Stimulated activated CD4-positive, alpha-beta T cell treated with anti-CD3 and anti-CD28 coated beads, Interleukin-15, amount 100 ng/mL, for 48 hours (primary cell): Measurements from ENCODE around the gene ATP6V0E1.

Experiments
- DNase-seq, 2 donors: peaks; one replicate each; pipeline ENCODE4 v3.0.0-alpha.2; 2020; ENCODE audit warnings: low read depth in 2 of 2

Gene ATP6V0E1

DNA sequence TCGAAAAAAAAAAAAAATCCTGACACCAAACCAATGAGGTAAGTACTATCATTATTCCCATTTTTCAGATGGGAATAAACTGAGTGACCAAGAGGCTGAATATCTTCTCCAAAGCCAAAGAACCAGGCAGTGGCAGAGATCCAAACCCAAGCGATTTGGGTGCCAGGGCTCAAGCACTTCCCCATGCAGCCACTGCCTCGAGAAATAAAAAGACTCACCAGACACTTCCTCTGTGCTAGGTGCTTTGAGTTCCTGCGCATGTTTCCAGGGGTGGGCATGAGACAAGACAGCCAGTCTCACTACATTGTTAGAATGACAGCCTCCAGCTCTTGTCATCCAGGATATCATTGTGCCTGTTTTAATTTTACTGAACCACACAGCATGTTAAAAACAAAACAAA, 26.6 kb upstream of the ATP6V0E1 start:
- no peak for DNase-seq

DNA sequence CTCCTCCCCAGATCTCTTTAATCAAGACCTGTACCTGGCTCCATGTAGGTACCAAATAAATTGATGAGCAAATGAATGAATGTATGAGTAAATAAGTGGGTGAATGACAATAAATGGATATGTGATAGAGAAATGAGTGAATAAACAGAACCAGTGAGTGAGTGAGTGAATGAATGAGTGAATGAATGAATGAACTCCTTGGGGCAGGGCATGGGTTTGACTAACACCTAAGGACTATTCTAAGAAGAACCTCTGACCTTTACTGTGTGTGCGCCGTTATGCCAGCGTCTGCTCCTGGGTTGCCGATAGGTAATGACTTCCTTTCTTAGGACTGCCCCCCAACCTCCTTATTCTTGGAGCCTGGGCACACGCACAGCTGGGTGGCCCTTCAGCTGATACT, 26.1 kb upstream of the ATP6V0E1 start:
- no peak for DNase-seq

DNA sequence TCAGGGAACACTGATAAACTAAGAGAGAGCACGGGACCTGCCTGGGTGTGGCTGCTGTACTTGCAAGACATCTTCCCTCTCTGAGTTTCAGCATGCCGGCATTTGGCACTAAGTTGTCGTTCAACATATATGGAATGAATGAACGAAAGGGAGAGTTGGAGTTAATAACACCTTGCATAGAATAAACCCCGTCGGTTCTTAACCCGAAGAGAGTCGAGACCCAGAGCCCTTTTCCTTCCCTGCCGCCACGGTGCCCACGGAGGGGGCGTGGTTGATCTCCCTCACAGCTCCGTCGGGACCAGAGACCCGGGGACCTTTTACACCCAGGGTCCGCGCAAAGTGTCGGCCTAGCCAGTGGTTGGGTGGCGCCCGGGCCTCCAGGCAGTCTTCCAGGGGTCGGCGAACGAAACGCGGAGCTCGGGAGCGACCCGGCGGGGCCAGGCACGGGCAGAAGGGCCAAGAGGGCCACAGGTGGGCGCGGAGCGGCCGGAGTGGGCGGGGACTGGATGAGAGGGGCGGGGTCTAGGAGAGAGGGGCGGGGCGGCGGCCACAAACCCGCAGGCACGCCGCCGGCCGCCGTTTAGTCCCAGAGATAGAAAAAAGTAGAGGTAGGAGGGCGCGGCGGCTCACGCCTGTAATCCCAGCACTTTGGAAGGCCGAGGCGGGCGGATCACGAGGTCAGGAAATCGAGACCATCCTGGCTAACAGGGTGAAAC, 25.1 kb upstream of the ATP6V0E1 start:
- peak; percentile 56 to 58 for DNase-seq

DNA sequence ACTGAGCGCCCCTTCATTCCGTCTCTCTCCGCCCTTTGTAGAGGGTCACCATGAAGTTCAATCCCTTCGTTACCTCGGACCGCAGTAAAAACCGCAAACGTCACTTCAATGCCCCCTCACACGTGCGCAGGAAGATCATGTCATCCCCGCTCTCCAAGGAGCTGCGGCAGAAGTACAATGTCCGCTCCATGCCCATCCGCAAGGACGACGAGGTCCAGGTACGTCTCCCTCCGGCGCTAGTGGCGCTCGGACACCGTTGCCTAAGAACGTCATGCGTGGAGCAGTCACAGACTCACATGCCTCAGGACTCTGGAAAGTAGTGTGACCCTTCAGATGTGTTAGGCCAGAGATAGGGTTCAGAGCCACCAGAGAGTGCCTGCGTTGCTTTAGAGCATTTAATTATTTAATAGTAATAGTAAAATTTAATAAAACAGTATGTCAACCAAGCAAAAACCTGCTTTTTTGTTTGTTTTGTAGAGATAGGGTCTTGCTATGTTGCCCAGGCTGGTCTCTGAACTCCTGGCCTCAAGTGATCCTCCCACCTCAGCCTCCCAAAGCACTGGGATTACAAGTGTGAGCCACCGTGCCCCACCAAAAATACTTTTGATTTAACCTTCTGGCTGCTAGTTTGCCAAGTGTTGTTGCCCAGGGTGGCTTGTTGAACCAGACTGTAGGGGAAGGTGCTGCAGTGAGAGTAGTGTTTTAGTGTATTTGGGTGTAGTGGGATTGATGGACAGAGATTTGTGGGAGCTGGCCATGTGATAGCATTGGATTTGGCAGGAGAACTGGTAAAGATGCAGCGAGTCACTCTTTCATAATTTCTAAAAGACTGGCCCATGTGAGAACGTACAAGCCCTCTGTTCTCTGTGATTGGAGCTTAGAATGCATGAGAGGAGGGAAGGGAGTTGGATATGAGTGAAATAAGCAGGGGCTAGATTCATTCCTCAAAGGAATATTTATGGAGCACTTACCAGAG, 23.5 kb upstream of the ATP6V0E1 start:
- DNase-seq, result no peak

DNA sequence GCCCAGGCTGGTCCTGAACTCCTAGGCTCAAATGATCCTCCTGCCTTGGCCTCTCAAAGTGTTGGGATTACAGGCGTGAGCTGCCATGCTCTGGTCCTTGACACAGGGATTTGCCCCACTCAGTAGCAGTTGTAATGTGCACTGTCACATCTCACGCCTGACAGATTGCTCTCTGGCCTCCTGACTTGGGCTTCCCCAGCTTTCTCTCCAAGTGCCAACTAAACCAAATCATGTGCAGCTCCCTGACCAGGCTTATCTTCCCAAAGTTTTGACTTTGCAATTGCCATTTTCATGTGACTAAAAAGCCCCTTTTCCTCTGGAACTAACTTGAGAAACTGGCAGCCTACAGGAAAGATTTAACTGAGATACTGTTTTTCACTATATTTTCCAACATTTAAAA, 13.7 kb upstream of the ATP6V0E1 start:
- no peak for DNase-seq

DNA sequence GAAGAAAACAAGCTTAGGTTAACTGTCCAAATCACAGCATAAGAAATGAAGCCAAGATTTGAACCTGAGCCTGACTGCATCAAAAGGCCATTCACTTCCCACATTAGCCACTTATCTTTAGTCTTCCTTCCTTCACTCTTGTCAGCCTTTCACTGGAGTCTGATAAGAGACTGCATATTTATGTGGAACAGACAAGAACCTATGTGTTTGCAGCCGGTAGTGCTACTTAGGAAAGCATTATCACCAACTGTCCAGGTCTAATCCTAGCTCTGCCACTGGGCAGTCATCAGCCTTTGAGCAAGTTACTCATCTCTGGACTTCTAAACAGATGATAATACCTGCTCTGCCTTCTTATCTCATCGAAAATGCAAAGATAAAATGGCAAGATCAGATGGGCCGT, 12.1 kb upstream of the ATP6V0E1 start:
- DNase-seq, result no peak

DNA sequence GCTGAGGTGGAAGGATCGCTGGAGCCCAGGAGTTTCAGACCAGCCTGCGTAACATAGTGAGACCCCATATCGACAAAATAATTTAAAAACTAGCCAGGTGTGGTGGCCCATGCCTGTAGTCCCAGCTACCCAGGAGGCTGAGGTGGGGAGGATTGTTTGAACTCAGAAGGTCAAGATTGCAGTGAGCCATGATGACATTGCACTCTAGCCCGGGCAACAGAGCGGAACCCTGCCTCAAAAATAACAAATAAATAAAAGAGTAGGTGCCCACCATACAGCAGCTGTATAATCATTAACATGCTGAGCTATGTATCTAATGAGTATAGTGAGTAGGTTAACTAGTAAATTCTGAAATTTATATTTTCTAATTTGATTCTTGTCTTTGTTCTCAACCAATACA, 11.0 kb upstream of the ATP6V0E1 start:
- DNase-seq, result no peak

DNA sequence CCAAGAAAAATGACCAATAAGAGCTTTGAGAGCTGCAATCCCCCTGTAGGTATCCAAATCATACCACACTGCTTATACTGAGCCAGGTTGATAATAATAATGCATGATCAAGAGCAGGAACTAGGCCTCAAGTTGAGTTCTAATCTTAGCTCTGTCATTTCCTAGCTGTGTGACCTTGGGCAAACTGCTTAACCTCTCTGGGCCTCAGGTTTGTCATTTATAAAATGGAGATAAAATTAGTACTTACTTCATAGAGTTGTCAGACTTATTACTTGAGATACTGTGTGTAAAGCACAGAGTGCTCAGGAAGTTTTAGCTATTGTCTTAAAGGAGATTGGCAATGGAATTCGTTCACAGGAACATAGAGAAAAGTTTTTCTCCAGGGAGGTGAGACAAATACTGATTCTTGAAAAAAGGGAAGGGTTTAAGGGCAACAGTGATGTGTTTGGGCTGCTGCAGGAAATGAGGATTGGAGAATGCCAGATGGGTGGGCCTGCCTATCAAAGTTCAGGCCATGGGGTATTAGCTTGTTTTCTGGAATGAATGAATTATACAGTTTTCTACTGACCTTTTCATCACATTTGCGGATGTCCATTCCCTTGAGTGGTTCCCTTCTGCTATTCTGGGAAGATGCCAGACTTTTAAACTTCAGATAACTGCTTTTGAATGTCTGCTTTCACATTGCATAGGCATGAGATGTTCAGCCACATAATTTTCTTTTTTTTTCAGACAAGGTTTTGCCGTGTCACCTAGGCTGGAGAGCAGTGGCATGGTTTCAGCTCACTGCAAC, 10.2 kb upstream of the ATP6V0E1 start:
- DNase-seq, result no peak

DNA sequence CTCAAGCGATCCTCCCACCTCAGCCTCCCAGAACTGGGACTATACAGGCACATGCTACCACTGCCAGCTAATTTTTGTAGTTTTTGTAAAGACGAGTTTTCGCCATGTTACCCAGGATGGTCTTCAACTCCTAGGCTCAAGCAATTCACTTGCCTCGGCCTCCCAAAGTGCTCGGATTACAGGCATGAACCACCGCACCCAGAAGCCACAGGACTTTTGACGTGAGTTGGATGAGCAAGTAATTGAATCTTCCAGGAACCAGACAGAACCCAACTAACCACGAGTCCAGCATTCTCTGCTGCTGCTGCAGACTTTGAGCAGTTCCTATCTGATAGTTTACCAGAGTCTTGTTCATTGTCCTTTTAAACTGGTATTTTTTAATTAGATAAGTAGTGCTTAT, 9.6 kb upstream of the ATP6V0E1 start:
- no peak for DNase-seq

DNA sequence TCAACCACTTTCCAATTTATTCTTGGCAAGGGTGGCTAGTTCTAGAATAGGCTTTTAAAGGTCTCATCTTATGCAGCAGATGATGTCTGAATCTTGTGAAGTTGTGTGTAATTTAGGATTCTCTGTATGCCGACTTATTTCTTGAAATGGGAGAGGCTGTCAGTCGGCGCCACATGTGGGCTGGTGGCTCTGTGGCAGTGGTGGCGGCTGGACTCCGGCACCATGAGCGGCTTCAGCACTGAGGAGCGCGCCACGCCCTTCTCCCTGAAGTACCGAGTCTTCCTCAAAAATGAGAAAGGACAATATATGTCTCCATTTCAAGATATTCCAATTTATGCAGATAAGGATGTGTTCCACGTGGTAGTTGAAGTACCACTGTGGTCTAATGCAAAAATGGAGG, 8.3 kb upstream of the ATP6V0E1 start:
- no peak for DNase-seq

DNA sequence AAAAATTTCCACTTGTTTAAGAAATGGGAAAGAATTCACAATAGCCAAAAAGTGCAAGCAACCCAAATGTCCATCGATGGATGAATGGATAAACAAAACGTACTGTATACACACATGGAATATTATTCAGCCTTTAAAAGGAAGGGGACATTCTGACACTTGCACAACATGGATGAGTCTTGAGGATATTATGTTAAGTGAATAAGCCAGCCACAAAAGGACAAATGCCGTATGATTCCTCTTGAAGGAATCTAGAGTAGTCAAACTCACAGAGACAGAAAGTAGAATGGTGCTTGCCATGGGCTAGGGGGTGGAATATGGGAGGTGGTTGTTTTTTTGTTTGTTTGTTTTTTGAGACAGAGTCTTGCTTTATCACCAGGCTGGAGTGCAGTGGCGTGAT, 3.8 kb upstream of the ATP6V0E1 start:
- DNase-seq, result no peak

DNA sequence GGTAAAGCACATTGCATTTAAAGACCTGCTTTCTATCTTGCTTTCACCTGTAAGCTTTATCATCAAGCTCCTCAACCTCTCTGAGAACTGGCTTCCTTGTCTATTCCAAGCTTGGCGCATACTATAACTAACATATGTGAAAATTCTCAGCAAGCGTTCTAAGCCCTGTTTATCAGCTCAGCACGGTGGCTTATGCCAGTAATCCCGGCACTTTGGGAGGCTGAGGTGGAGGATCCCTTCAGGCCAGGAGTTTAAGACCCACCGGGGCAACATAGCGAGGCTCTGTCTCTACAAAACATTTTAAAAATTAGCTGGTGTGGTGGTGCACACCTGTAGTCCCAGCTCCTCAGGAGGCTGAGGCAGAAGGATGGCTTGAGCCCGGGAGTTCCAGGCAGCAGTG, 1.6 kb upstream of the ATP6V0E1 start:
- no peak for DNase-seq

DNA sequence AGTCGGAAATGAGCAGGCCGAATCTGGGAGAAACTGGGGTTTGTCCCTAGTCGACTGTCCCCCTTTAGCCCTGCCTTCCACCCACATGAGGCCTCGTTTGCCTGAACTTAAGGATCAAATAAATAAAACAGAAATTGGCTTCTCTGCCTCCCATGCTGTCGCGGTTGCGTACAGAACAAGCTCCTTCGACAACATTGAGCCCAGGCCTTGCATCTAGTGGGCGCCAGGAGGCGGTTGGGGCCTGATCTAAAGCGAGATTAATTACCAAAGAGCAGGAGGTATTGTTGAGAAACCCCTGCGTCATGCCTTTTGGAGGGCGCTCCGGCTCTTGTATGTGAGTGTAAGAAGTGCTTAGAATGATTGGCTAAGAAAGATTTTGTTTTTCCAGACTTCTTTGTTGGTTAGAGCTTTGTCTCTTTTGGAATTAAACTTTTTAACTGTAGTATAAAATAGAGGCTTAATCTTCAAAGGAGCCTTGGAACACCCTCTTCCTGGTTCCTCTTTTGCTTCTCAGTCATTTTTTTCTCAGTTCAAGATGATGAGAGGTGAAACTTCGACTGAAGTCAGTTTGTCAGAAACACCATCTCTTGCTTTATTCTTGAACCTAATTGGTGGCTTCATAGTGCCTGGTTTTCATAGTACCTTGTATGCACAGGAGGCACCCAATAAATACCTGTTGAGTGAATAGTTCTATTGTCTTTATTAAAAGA, 828 bp downstream of the ATP6V0E1 start:
- peak; percentile 66 to 70 for DNase-seq

DNA sequence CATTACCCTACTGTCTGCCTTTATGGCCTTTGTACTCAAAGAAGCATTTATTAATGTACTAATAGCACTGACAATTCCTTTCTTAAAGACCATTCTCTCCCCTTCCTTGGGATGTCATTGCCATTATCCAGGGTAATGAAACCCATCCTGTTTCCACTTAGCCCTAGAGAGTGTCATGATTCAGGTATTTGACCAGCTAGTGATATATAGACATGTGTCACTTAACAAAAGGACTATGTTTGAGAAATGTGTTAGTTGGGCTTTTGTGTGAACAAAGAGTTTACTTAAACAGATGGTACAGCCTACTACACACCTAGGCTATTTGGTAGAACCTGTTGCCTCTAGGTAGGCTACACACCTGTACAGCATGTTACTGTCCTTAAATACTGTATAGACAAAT, 2.0 kb downstream of the ATP6V0E1 start:
- no peak for DNase-seq

DNA sequence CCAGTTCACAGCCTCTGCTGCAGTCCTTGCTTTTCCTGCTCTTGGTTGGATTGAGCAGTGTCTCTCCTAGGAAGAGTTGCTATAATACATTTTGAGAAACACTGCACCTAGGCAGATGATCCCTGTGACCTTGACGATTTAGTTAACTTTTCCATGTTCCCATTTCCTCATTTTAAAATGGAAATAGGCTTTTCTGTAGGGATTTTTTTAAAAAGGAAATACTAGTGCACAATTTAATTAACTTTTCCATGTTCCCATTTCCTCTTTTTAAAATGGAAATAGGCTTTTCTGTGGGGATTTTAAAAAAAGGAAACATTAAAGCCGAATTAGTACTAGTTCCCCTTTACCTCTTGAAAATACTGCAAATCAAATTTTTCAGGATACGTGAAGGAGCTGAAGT, 4.7 kb downstream of the ATP6V0E1 start:
- no peak for DNase-seq

DNA sequence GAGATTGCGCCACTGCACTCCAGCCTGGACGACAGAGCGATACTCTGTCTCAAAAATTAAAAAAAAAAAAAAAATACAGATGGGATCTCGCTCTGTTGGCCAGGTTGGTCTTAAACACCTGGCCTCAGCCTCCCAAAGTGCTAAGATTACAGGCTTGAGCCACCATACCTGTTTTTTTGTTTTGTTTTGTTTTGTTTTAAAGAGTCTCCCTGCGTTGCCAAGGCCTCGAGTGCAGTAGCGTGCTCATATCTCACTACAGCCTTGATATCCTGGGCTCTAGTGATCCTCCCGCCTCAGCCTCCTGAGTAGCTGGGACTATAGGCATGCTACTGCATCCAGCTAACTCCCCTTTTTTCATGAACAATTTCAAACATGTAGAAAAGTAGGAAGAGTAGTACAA, 7.2 kb downstream of the ATP6V0E1 start:
- DNase-seq, result no peak

DNA sequence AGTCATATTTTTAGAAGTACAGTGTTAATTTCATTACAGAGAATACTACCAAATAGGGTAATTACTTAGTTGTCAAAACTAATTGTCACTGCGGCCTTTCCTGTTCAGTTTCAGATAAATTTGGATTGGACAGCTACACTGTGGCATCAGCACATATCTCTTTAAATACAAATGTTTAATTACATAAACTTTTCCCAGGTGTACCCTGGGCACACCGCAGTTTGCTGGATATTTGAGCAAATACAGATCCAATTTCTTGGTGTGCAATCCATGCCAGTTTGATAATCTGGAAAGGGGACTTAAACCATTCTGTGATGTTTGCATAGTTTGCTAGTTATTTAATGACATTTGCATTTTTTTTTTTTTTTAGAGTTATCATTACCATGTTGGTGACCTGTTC, 10.8 kb downstream of the ATP6V0E1 start:
- DNase-seq, result no peak

DNA sequence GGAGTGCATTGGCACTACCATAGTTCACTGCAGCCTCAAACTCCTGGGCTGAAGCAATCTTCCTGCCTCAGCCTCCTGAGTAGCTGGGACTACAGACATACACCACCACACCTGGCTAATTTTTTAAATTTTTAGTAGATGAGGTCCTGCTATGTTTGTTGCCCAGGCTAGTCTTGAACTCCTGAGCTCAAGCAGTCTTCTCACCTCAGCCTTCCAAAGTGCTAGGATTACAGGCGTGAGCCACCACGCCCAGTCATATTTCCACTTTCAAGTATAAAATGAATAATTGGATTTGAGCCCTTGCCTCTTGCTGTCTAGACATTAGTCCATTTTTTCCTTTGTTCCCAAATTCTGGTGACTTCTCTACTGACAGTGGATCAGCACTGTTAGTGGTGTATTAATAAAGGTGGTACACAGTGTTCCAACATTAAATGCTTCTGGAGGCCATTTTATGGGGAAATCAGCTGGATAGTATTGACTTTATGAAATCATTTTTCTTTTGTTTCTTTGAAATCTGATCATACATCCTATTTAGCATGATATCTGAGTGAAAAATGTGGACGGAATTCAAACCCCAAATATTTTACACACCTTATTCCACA, 15.9 kb downstream of the ATP6V0E1 start:
- no peak for DNase-seq

DNA sequence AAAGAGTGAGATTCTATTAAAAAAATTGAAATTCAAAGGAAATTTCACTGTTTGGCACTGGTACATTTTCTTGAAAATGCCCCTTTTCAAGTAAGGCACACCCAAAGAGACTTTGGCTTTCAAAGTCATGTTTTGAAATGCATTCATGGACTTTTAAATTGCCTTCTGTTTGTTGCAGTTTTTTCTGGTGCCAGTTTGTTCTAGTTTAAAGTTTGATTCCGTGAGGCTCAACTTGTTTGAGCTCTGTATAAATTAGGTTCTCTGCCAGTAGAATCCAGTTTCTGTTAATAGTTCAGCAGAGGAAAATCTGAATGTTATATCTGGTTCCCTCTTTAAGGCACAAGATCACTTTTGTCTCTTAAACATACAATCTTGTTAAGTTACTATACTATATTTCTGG, 16.4 kb downstream of the ATP6V0E1 start:
- no peak for DNase-seq

DNA sequence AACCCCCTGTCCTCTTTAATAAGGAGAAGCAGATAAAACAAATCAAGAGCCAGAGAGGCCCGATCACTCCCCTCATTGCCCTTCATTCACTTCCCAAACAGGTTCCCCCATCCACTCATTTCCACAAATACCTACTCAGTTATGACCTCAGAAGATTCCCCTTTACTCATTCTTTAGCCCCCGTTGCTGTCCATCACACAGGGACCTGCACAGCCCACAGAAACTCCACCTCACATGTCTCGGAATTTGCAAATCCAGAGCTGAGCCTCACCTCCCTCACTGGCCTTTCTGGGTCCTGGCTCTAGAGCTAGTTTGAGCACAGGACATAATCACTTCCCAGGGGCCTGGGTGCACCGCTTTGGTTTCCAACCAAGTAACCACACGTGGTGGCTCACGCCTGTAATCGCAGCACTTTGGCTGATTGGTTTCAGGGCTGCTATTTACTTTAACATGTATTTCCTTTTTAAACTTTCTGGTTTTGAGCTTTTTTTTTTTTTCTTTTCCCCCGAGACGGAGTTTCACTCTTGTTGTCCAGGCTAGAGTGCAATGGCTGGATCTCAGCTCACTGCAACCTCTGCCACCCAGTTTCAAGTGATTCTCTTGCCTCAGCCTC, 17.8 kb downstream of the ATP6V0E1 start:
- no peak for DNase-seq

DNA sequence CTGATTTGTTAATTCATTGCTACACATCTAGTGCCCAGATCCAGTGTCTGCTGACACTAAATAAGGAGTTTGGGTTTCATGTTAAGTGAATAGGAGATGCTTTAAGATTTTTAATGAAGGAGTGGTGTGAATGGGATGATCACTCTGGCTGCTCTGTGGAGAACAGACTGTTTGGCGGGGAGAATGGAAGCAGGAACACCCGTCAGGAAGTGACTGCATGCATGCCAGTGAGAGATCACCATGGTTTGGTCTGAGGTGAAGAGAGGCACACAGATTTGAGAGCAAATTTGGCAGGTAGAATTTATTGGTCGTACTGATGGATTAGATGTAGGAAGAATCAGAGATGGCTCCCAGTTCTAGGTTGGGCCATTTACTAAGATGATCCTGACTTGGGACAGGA, 19.8 kb downstream of the ATP6V0E1 start:
- no peak for DNase-seq
